GM12878 (cell line): Measurements from ENCODE around the gene DSE. TPM values are rescaled to one million over a fixed set of nuclear protein-coding genes. Genes with fewer than 3 reads are reported as not detected.

Experiments used
- BCL11A ChIP-seq: IDR thresholded peaks from 2 replicates; pipeline ENCODE4 v1.6.1; 2011; ENCODE audit warnings: low read depth, low read length
- BHLHE40 ChIP-seq, 2 experiments: fragments of 450-650 bp in 1 of 2; IDR thresholded peaks; 2 replicates each; pipeline ENCODE4 v1.6.1; 2011 to 2017; ENCODE audit warnings: low read depth in 2 of 2, borderline replicate concordance in 1 of 2, improper control_type of control experiment in 1 of 2, low read length in 1 of 2, mild to moderate bottlenecking in 1 of 2
- CBX3 ChIP-seq: fragments of 200-600 bp; sonication (generic); IDR thresholded peaks from 2 replicates; pipeline ENCODE4 v1.6.1; 2016; ENCODE audit warnings: low read depth, borderline replicate concordance
- CBX5 ChIP-seq: sonication (generic); IDR thresholded peaks from 2 replicates; pipeline ENCODE4 v1.6.1; 2016; ENCODE audit warnings: low read depth, moderate library complexity, mild to moderate bottlenecking, inconsistent platforms
- EP300 ChIP-seq, 2 experiments: fragments of 150-350 bp in 1 of 2; IDR thresholded peaks; 2 replicates each; pipeline ENCODE4 v1.6.1; 2011 to 2012; ENCODE audit warnings: low read depth in 2 of 2, low read length in 2 of 2, borderline replicate concordance in 1 of 2, improper control_type of control experiment in 1 of 2, inconsistent platforms in 1 of 2; ENCODE audit not compliant: control insufficient read depth in 1 of 2
- ETV6 ChIP-seq, 2 experiments: fragments of 450-650 bp in 1 of 2; IDR thresholded peaks in 1 of 2; conservative IDR thresholded peaks in 1 of 2; 2 replicates each; pipeline ENCODE4 v1.6.1; 2014; ENCODE audit warnings: antibody characterized with exemption in 1 of 2, borderline replicate concordance in 1 of 2, low read depth in 1 of 2, mild to moderate bottlenecking in 1 of 2, moderate library complexity in 1 of 2
- FOXM1 ChIP-seq: IDR thresholded peaks from 2 replicates; pipeline ENCODE4 v1.6.1; 2012; ENCODE audit warnings: low read depth, mild to moderate bottlenecking, inconsistent platforms, low read length, moderate library complexity
- HDAC6 ChIP-seq: fragments of 200-600 bp; sonication (generic); IDR thresholded peaks from one replicate; pipeline ENCODE4 v1.8.0; 2017; ENCODE audit warnings: antibody characterized with exemption; ENCODE audit not compliant: unreplicated experiment
- JUNB ChIP-seq: IDR thresholded peaks from 2 replicates; pipeline ENCODE4 v1.6.1; 2016; ENCODE audit warnings: antibody characterized with exemption, mild to moderate bottlenecking
- KAT2A ChIP-seq: conservative IDR thresholded peaks from 2 replicates; pipeline ENCODE4 v1.6.1; 2011; ENCODE audit warnings: low read depth, low read length; ENCODE audit not compliant: control insufficient read depth
- MXI1 ChIP-seq: fragments of 150-350 bp; IDR thresholded peaks from 2 replicates; pipeline ENCODE4 v1.6.1; 2011; ENCODE audit warnings: low read depth, mild to moderate bottlenecking, inconsistent platforms, low read length, improper control_type of control experiment
- PAX5 ChIP-seq: IDR thresholded peaks from 2 replicates; pipeline ENCODE4 v1.6.1; 2011; ENCODE audit warnings: low read depth, low read length, borderline replicate concordance
- POU2F2 ChIP-seq: IDR thresholded peaks from 3 replicates; pipeline ENCODE4 v1.6.1; 2011; ENCODE audit warnings: low read depth, mild to moderate bottlenecking, low read length, borderline replicate concordance
- RAD51 ChIP-seq: fragments of 450-650 bp; IDR thresholded peaks from 2 replicates; pipeline ENCODE4 v1.6.1; 2016; ENCODE audit warnings: moderate library complexity, mild to moderate bottlenecking, inconsistent platforms
- RB1 ChIP-seq: fragments of 450-650 bp; formaldehyde crosslinking; IDR thresholded peaks from 2 replicates; pipeline ENCODE4 v1.6.1; 2017; ENCODE audit warnings: mild to moderate bottlenecking, borderline replicate concordance
- RCOR1 ChIP-seq: conservative IDR thresholded peaks from 2 replicates; pipeline ENCODE4 v1.6.1; 2012; ENCODE audit warnings: low read depth, low read length, improper control_type of control experiment
- RELA ChIP-seq: fragments of 450-650 bp; IDR thresholded peaks from 2 replicates; pipeline ENCODE4 v1.8.0; 2014; ENCODE audit warnings: borderline replicate concordance; ENCODE audit not compliant: partially characterized antibody
- SIN3A ChIP-seq: IDR thresholded peaks from 2 replicates; pipeline ENCODE4 v1.6.1; 2012; ENCODE audit warnings: low read depth, low read length, improper control_type of control experiment
- SMAD5 ChIP-seq: IDR thresholded peaks from 2 replicates; pipeline ENCODE4 v1.6.1; 2016; ENCODE audit warnings: antibody characterized with exemption, low read depth
- SMC3 ChIP-seq: IDR thresholded peaks from 2 replicates; pipeline ENCODE4 v1.6.1; 2011; ENCODE audit warnings: low read length, improper control_type of control experiment, borderline replicate concordance
- SP1 ChIP-seq: IDR thresholded peaks from one replicate; pipeline ENCODE4 v1.6.1; 2011; ENCODE audit warnings: low read depth, low read length
- SPI1 ChIP-seq: IDR thresholded peaks from 2 replicates; pipeline ENCODE4 v1.6.1; 2011; ENCODE audit warnings: low read depth, mild to moderate bottlenecking, low read length, moderate library complexity, borderline replicate concordance; ENCODE audit not compliant: insufficient read depth
- SREBF1 ChIP-seq: IDR thresholded peaks from 2 replicates; pipeline ENCODE4 v1.6.1; 2012; ENCODE audit warnings: mild to moderate bottlenecking, low read length
- SREBF2 ChIP-seq: IDR thresholded peaks from 2 replicates; pipeline ENCODE4 v1.6.1; 2012; ENCODE audit warnings: mild to moderate bottlenecking, low read length
- STAT1 ChIP-seq: fragments of 450-650 bp; conservative IDR thresholded peaks from 2 replicates; pipeline ENCODE4 v1.6.1; 2014; ENCODE audit warnings: antibody characterized with exemption, mild to moderate bottlenecking
- TARDBP ChIP-seq: IDR thresholded peaks from 2 replicates; pipeline ENCODE4 v1.6.1; 2016; ENCODE audit warnings: borderline replicate concordance
- TCF3 ChIP-seq: IDR thresholded peaks from 2 replicates; pipeline ENCODE4 v1.6.1; 2012; ENCODE audit warnings: low read depth, mild to moderate bottlenecking, low read length, borderline replicate concordance; ENCODE audit not compliant: insufficient read depth
- USF2 ChIP-seq: IDR thresholded peaks from 2 replicates; pipeline ENCODE4 v1.6.1; 2011; ENCODE audit warnings: low read depth, low read length, improper control_type of control experiment, borderline replicate concordance
- ZBED1 ChIP-seq: IDR thresholded peaks from 2 replicates; pipeline ENCODE4 v1.6.1; 2016; ENCODE audit warnings: borderline replicate concordance
- ZNF207 ChIP-seq: fragments of 450-650 bp; IDR thresholded peaks from 2 replicates; pipeline ENCODE4 v1.6.1; 2014; ENCODE audit warnings: antibody characterized with exemption, mild to moderate bottlenecking, borderline replicate concordance
- ZNF217 ChIP-seq: fragments of 450-650 bp; IDR thresholded peaks from 2 replicates; pipeline ENCODE4 v1.6.1; 2017; ENCODE audit warnings: antibody characterized with exemption, mild to moderate bottlenecking
- polyA plus RNA-seq, 11 experiments: library from polyadenylated mRNA; depleted of rRNA in 4 of 11; unstranded in 6 of 11; stranded (reverse) in 5 of 11; fragments of >200 nt; fragmentation: Nextera tagmentation in 4 of 11; fragmentation: Illumina TruSeq in 1 of 11; extraction: Ambion mirVana in 4 of 11; extraction: Trizol in 1 of 11; gene quantifications; 1 replicate in 1 of 11; 2 replicates in 10 of 11; pipeline versions ENCODE4 v1.2.1 to v1.2.3, GENCODE V29; 2011 to 2016; ENCODE audit warnings: inconsistent platforms in 2 of 11, missing spikeins in 2 of 11, low read depth in 1 of 11
- total RNA-seq, 4 experiments: library from RNA; depleted of rRNA in 3 of 4; stranded (reverse); fragments of >200 nt in 3 of 4; fragmentation: Illumina TruSeq in 1 of 4; extraction: Trizol in 1 of 4; gene quantifications; 2 replicates each; pipeline versions ENCODE4 v1.2.1 to v1.2.3, GENCODE V29; 2013 to 2021
- TF ChIP-seq, protein P1 (sequence below): IDR thresholded peaks from 2 replicates; pipeline ENCODE4 v1.6.1; 2011; ENCODE audit warnings: borderline replicate concordance, low read depth, mild to moderate bottlenecking, moderate library complexity, low read length; ENCODE audit not compliant: insufficient read depth, poor library complexity, severe bottlenecking

Gene DSE
- total and polyA plus RNA-seq, 10 of the 15 experiments (the other 5 are each of a cell fraction or from before 2014, with no cell fraction given) = 12.6 to 76.4 (median 43.0) TPM

DNA sequence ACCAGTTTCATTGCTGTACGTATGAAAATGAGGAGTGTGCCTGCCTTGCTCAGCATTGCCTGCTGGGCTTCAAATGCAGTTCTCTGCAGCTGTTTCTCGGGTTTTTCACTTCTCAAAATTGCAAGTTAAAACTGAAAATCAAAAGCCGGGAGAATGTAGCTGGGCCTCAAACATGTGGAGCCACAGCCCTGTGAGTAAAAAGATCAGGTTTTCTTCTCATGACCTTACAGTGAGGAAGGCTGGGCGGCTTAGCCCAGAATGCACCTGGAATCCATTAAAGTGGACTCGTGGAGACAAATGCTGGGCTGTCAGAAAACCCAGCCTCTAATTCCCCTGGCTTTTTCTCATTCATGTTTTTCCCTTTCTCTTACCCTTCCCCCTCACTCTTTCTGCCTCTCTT is 34.4 kb downstream of the DSE start (continued):
- peak in 1 of 2 experiments; percentile 46; a peak in 1 of 4 replicates for TF ChIP-seq ETV6 (conservative IDR thresholded peaks at IDR 0.05 in 1 of 2, IDR thresholded peaks at IDR 0.05 in 1 of 2; ENCODE audit: borderline replicate concordance in 1 of 2, low read depth in 1 of 2)
- TF ChIP-seq RCOR1 = no peak
- TF ChIP-seq RB1 = no peak
- no peak for TF ChIP-seq CBX3
- peak; percentile 92 for TF ChIP-seq CBX5
- peak in 1 of 2 experiments; percentile 48; a peak in 2 of 4 replicates for TF ChIP-seq BHLHE40 (IDR thresholded peaks at IDR 0.05; ENCODE audit: borderline replicate concordance in 1 of 2, low read depth in 2 of 2, low read length in 1 of 2)
- TF ChIP-seq JUNB = no peak
- TF ChIP-seq EP300 (IDR thresholded peaks at IDR 0.05; ENCODE audit: borderline replicate concordance in 1 of 2, control insufficient read depth in 1 of 2, low read depth in 2 of 2, low read length in 2 of 2) = 0 out of 4 replicates have a peak, but pooled peaks have one; percentile 37 to 44
- no peak for TF ChIP-seq RELA
- TF ChIP-seq SIN3A = no peak
- peak; percentile 24; the same call in 1 of the 3 replicates for TF ChIP-seq POU2F2
- TF ChIP-seq KAT2A = no peak
- no peak for TF ChIP-seq SP1
- peak; percentile 82 for TF ChIP-seq MXI1
- no peak for TF ChIP-seq ZNF207
- TF ChIP-seq RAD51 = 0 out of 2 replicates have a peak, but pooled peaks have one; percentile 13
- no peak for TF ChIP-seq TARDBP
- TF ChIP-seq, protein P1, sequence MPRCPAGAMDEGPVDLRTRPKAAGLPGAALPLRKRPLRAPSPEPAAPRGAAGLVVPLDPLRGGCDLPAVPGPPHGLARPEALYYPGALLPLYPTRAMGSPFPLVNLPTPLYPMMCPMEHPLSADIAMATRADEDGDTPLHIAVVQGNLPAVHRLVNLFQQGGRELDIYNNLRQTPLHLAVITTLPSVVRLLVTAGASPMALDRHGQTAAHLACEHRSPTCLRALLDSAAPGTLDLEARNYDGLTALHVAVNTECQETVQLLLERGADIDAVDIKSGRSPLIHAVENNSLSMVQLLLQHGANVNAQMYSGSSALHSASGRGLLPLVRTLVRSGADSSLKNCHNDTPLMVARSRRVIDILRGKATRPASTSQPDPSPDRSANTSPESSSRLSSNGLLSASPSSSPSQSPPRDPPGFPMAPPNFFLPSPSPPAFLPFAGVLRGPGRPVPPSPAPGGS = no peak
- no peak for TF ChIP-seq SMC3
- peak; percentile 58; the same call in 1 of the 2 replicates for TF ChIP-seq TCF3
- TF ChIP-seq SREBF2 = no peak
- no peak for TF ChIP-seq ZNF217
- TF ChIP-seq USF2 = no peak
- TF ChIP-seq SMAD5 = no peak
- no peak for TF ChIP-seq BCL11A
- TF ChIP-seq PAX5 = 0 out of 2 replicates have a peak, but pooled peaks have one; percentile 42
- TF ChIP-seq SPI1 = peak; percentile 74
- no peak for TF ChIP-seq ZBED1
- TF ChIP-seq FOXM1 = peak; percentile 42; the same call in 1 of the 2 replicates
- TF ChIP-seq STAT1 = no peak
- TF ChIP-seq HDAC6 = no peak
- TF ChIP-seq SREBF1 = no peak
